GM06990 (cell line): ENCODE results near the gene BICD1.

Source experiments
- DNase-seq: peaks from one replicate; pipeline ENCODE4 v3.0.0-alpha.2; 2011; ENCODE audit not compliant: insufficient read length; ENCODE audit errors: extremely low read depth
- H3K27me3 ChIP-seq: replicated peaks from 2 replicates; pipeline ENCODE4 v1.6.0; 2011; ENCODE audit warnings: low read length; ENCODE audit not compliant: control insufficient read depth, insufficient read depth
- H3K36me3 ChIP-seq: 2 replicates; pipeline ENCODE4 v1.5.1; 2011; ENCODE audit warnings: low read length; ENCODE audit not compliant: control insufficient read depth, insufficient read depth
- H3K4me3 ChIP-seq: replicated peaks from 2 replicates; pipeline ENCODE4 v1.5.1; 2011; ENCODE audit warnings: low read depth, mild to moderate bottlenecking, control low read depth, low read length
- CTCF ChIP-seq: IDR thresholded peaks from 2 replicates; pipeline ENCODE4 v1.5.1; 2011; ENCODE audit warnings: low read length, control low read depth, mild to moderate bottlenecking, inconsistent platforms; ENCODE audit not compliant: insufficient read depth, poor library complexity, severe bottlenecking

The BICD1 gene

GRCh38 chr12:32233568-32233967 lies 126.9 kb downstream of the BICD1 start:
- no peaks in the 10 kb centered on the region for H3K27me3 ChIP-seq
- H3K36me3 ChIP-seq: no peaks in the 10 kb centered on the region
- no peak for TF ChIP-seq CTCF
- DNase-seq: no peak
- no peak overlapping the region for H3K4me3 ChIP-seq

- H3K27me3 ChIP-seq: no peaks in the 10 kb centered on the region
- no peak for DNase-seq
- TF ChIP-seq CTCF: no peak
- no peak overlapping the region for H3K4me3 ChIP-seq
- no peaks in the 10 kb centered on the region for H3K36me3 ChIP-seq
Measured at GRCh38 chr12:32235251-32235650, 128.6 kb downstream of the BICD1 start.

GRCh38 chr12:32240162-32240561 lies 133.5 kb downstream of the BICD1 start:
- Histone ChIP-seq H3K4me3 (no peak overlapping the region), H3K27me3 (no peaks in the 10 kb centered on the region), H3K36me3 (no peaks in the 10 kb centered on the region)
- DNase-seq: no peak
- no peak for TF ChIP-seq CTCF

- H3K36me3 ChIP-seq: no peaks in the 10 kb centered on the region
- no peak for DNase-seq
- no peak for TF ChIP-seq CTCF
- H3K27me3 ChIP-seq: no peaks in the 10 kb centered on the region
- H3K4me3 ChIP-seq: no peak overlapping the region
Measured at GRCh38 chr12:32240831-32241230, 134.2 kb downstream of the BICD1 start.

GRCh38 chr12:32242641-32243040 lies 136.0 kb downstream of the BICD1 start:
- DNase-seq: no peak
- Histone ChIP-seq H3K4me3 (no peak overlapping the region), H3K36me3 (no peaks in the 10 kb centered on the region), H3K27me3 (no peaks in the 10 kb centered on the region)
- no peak for TF ChIP-seq CTCF

- no peak for TF ChIP-seq CTCF
- Histone ChIP-seq H3K36me3 (no peaks in the 10 kb centered on the region), H3K27me3 (no peaks in the 10 kb centered on the region), H3K4me3 (no peak overlapping the region)
- DNase-seq: no peak
Measured at GRCh38 chr12:32248441-32249140, 141.9 kb downstream of the BICD1 start.
